ENCODE measurements around the gene KRTAP23-1. TPM values are rescaled to one million over a fixed set of nuclear protein-coding genes. Genes with fewer than 3 reads are reported as not detected.

Gene KRTAP23-1
- total and polyA plus RNA-seq, 2 donors (not counting 3 experiments of a cell fraction or from before 2014, with no cell fraction given), result not detected

GRCh38 chr21:30351534-30351933, 3.1 kb upstream of the KRTAP23-1 start:
- FAIRE-seq (no peak), DNase-seq (ENCODE audit: low read depth, low spot score) (no peak)
- Histone ChIP-seq H3K9me1 (replicated peaks; ENCODE audit: control insufficient read depth, extremely low read depth, insufficient read depth, low read length) (no peaks in the 10 kb centered on the region), H3K36me3 (ENCODE audit: control insufficient read depth in 2 of 2, extremely low read depth in 1 of 2, insufficient read depth in 2 of 2, low read length in 2 of 2) (no peaks in the 10 kb centered on the region), H4K20me1 (replicated peaks; ENCODE audit: control insufficient read depth, extremely low read depth, insufficient read depth, low read length) (no peaks in the 10 kb centered on the region), H2AFZ (ENCODE audit: low read depth, low read length) (no peak overlapping the region), H3K9ac (replicated peaks; ENCODE audit: extremely low read depth, insufficient read depth, low read length) (no peak overlapping the region), H3K4me1 (ENCODE audit: control insufficient read depth, extremely low read depth, insufficient read depth, low read length) (no peaks in the 10 kb centered on the region), H3K27ac (ENCODE audit: insufficient read depth, low read depth, low read length) (no peak overlapping the region), H3K79me2 (ENCODE audit: control insufficient read depth, insufficient read depth, low read length) (no peaks in the 10 kb centered on the region), H3K27me3 (ENCODE audit: control insufficient read depth in 2 of 2, insufficient read depth in 2 of 2, low read length in 2 of 2) (no peaks in the 10 kb centered on the region), H3K9me3 (replicated peaks; ENCODE audit: control insufficient read depth, insufficient read depth, low read length) (peaks cover 5% of the 10 kb centered on the region), H3K4me3 (replicated peaks in 1 of 3; ENCODE audit: insufficient read depth in 1 of 3, low read depth in 1 of 3, low read length in 3 of 3) (no peak overlapping the region), H3K4me2 (ENCODE audit: insufficient read depth, low read length) (no peak overlapping the region)
- ChIA-PET CTCF (no interaction called here), POLR2A (no interaction called here)
- TF ChIP-seq MAX (IDR thresholded peaks at IDR 0.05; ENCODE audit: insufficient read depth, insufficient read length), result no peak
- TF ChIP-seq FOS (IDR thresholded peaks at IDR 0.05; ENCODE audit: borderline replicate concordance, insufficient read depth, low read length), result no peak
- no peak for TF ChIP-seq POLR2AphosphoS5 (IDR thresholded peaks at IDR 0.05; ENCODE audit: insufficient read depth, low read depth, low read length)
- TF ChIP-seq EZH2 (IDR thresholded peaks at IDR 0.05; ENCODE audit: borderline replicate concordance, low read depth, low read length, severe bottlenecking), result no peak
- no peak for TF ChIP-seq MYC (IDR thresholded peaks at IDR 0.05; ENCODE audit: low read depth, low read length)
- TF ChIP-seq CTCF (IDR thresholded peaks at IDR 0.05; ENCODE audit: extremely low read depth in 1 of 2, insufficient read depth in 1 of 2, low read depth in 1 of 2, low read length in 2 of 2), result no peak
- intact Hi-C loops (cut with micrococcal nuclease) (no loop called here), dilution Hi-C loops (cut with MboI; ENCODE audit: extremely low pct_ligation_motif_present, low sequenced_read_pairs) (no loop called here)
- BruUV-seq (replicated peaks), result no TSS peak

GRCh38 chr21:30349572-30349971, 1.2 kb upstream of the KRTAP23-1 start:
- no peaks in the 10 kb centered on the region for H3K79me2 ChIP-seq (ENCODE audit: control insufficient read depth, insufficient read depth, low read length)
- no peak overlapping the region for H3K27ac ChIP-seq (ENCODE audit: insufficient read depth, low read depth, low read length)
- no peak for TF ChIP-seq FOS (IDR thresholded peaks at IDR 0.05; ENCODE audit: borderline replicate concordance, insufficient read depth, low read length)
- TF ChIP-seq POLR2AphosphoS5 (IDR thresholded peaks at IDR 0.05; ENCODE audit: insufficient read depth, low read depth, low read length), result no peak
- no peak for TF ChIP-seq GATA2 (IDR thresholded peaks at IDR 0.05; ENCODE audit: insufficient read depth, insufficient read length, low read depth, low read length)
- no peak for TF ChIP-seq EZH2 (IDR thresholded peaks at IDR 0.05; ENCODE audit: borderline replicate concordance, low read depth, low read length, severe bottlenecking)
- no peak for TF ChIP-seq CTCF (IDR thresholded peaks at IDR 0.05; ENCODE audit: extremely low read depth in 1 of 2, insufficient read depth in 1 of 2, low read depth in 1 of 2, low read length in 2 of 2)
- no peak for TF ChIP-seq MAX (IDR thresholded peaks at IDR 0.05; ENCODE audit: insufficient read depth, insufficient read length)
- no peak for TF ChIP-seq JUN (IDR thresholded peaks at IDR 0.05; ENCODE audit: borderline replicate concordance, insufficient read depth, insufficient read length, low read depth)
- TF ChIP-seq MYC (IDR thresholded peaks at IDR 0.05; ENCODE audit: low read depth, low read length), result no peak
- TF ChIP-seq POLR2A (IDR thresholded peaks at IDR 0.05; ENCODE audit: low read depth, low read length), result no peak
- dilution Hi-C loops (cut with MboI; ENCODE audit: extremely low pct_ligation_motif_present, low sequenced_read_pairs), result no loop called here
- H3K9me1 ChIP-seq (replicated peaks; ENCODE audit: control insufficient read depth, extremely low read depth, insufficient read depth, low read length), result no peaks in the 10 kb centered on the region
- H4K20me1 ChIP-seq (replicated peaks; ENCODE audit: control insufficient read depth, extremely low read depth, insufficient read depth, low read length), result no peaks in the 10 kb centered on the region
- no peaks in the 10 kb centered on the region for H3K27me3 ChIP-seq (ENCODE audit: control insufficient read depth in 2 of 2, insufficient read depth in 2 of 2, low read length in 2 of 2)
- no TSS peak for BruUV-seq (replicated peaks)
- ChIA-PET POLR2A (no interaction called here), CTCF (no interaction called here)
- H3K36me3 ChIP-seq (ENCODE audit: control insufficient read depth in 2 of 2, extremely low read depth in 1 of 2, insufficient read depth in 2 of 2, low read length in 2 of 2), result no peaks in the 10 kb centered on the region
- H3K4me1 ChIP-seq (ENCODE audit: control insufficient read depth, extremely low read depth, insufficient read depth, low read length), result no peaks in the 10 kb centered on the region
- H3K9ac ChIP-seq (replicated peaks; ENCODE audit: extremely low read depth, insufficient read depth, low read length), result no peak overlapping the region
- FAIRE-seq (no peak), DNase-seq (ENCODE audit: low read depth, low spot score) (no peak)
- no peak overlapping the region for H3K4me2 ChIP-seq (ENCODE audit: insufficient read depth, low read length)
- peaks cover 4% of the 10 kb centered on the region for H3K9me3 ChIP-seq (replicated peaks; ENCODE audit: control insufficient read depth, insufficient read depth, low read length)
- H2AFZ ChIP-seq (ENCODE audit: low read depth, low read length), result no peak overlapping the region
- intact Hi-C loops (cut with micrococcal nuclease), result no loop called here
- no peak overlapping the region for H3K4me3 ChIP-seq (replicated peaks in 1 of 3; ENCODE audit: insufficient read depth in 1 of 3, low read depth in 1 of 3, low read length in 3 of 3)
